ENCODE results near the gene TSGA10. TPM values are rescaled to one million over a fixed set of nuclear protein-coding genes. Genes with fewer than 3 reads are reported as not detected.
"Not testable (repeated sequence)": the region's sequence is repeated elsewhere in the genome, so short reads cannot be mapped to it uniquely, and the experiment has no call there.

The TSGA10 gene
- total RNA-seq, 2 donors from 2014 or later: 2.3 TPM

DNA sequence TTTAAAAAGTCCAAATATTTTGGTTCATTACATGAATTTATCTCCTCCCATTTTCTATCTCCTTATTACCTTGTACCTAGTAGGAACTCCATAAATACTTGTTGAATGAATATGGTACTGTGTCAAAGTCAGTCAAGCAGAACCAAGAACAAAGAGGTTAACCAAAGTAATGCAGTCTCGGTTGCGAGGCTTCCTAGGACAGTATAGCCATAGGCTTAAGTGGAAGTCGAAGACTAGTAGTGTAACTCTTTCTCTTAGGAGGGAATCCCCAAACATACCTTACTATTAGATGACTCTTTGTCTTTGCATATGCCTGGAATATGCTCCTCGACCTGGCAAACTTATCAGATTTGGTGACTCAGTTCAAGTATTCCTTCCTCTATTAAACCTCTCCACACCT, 4.9 kb upstream of the TSGA10 start:
- DNase-seq (ENCODE audit: low spot score): no peak
- intact Hi-C loops (cut with DNase I): no loop called here

DNA sequence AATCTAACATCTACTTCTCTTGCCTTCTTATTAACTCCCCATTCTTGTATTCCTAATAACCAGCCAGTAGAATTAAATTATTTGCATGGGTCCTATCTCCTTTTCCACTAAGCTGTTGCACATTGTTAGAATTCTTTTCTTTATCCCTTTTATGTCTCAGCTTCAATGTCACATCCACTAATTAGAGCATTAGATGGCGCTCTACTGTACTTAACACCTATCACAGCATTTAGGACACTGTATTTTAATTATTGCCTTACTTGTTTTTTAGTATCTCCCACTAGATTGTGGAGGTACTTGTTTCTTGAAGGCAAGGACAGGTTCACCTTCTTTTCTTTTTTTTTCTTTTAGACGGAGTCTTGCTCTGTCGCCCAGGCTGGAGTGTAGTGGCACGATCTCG, 3.9 kb upstream of the TSGA10 start:
- intact Hi-C loops (cut with DNase I): no loop called here

DNA sequence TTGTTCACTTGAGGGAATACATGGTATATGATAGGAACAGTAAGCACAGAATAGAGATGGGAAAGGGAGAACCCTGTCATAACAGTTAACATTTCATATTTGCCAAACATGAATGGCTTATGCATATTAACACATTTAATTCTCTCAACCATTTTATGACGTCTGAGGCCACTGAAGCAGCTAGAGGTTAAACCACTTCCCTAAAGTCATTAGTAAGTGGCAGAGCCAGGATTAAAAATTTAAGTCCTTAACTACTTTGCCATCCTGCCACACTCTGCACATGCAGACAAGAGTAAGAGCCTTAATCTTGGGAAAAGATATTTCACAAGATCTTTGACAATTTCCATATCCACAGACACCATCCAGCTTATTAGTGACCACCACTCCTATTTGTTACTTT, 2.1 kb upstream of the TSGA10 start:
- intact Hi-C loops (cut with DNase I): no loop called here
- DNase-seq (ENCODE audit: low spot score): no peak

More for the DNA sequence above, 3.9 kb upstream of the TSGA10 start:
- DNase-seq (ENCODE audit: low spot score): no peak

DNA sequence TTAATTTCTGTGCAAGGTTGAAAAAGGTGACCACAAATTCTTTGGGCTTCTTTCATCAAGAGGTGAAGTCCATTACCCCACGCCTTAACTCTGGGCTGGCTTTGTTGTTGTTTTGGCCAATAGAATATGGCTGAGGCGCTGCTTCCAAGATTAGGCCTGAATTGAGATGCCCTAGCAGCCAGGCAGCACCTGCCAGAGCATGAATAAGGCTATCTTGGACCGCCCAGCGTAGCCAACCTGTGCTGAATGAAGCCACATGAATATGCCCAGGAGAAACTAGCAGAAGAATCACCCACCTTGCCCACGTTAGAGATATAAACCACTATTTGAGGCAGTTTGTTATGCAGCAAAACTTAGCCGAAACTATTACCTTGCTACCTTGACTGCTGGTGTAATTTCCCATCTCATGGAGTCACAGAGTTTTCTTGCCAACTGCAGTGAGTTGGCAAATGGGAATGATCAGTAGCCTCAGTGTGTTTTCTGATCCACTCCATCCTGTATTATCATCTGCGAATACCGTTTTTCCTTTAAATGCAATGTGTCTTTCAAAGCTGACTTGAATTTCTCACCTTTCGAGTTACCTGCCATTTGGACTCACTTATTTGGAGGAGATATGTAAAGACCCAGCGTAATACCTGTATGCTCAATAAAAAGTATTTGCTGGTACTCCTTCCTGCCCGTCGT, 679 bp downstream of the TSGA10 start:
- DNase-seq (ENCODE audit: low spot score): no peak
- intact Hi-C loops (cut with DNase I): loop anchor here in 1 of 2 donors (2.0 kb wide), 1 partner anchor 175 kb away; no protein-coding TSS in a partner anchor

DNA sequence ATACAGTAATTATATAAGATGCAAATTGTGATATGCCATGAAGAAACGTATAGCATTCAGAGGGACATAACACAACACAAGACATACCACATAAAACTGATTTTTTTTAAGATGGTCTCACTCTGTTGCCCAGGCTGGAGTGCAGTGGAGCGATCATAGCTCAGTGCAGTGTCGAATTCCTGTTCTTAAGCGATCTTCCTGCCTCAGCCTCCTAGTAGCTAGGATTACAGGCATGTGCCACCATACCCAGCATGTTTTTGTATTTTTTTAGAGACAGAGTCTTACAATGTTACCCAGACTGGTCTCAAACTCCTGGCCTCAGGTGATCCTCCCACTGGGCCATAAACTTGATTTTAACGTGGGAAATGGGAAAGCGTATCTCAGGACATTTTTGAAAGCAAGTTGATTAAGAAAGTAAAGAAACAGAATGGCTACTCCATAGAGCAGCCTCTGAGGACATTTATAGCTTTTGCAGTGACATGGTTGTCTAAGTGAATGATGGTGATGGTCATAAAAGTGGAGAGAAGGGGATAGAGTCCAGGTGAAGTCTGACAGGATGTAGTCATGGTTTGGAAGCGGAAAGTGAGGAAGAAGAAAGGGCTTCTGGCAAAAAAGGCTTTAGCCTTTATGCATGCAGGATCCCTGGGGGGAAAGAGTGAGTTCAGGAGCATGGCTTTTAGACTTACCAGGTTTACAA, 2.4 kb downstream of the TSGA10 start:
- no peak for DNase-seq (ENCODE audit: low spot score)
- intact Hi-C loops (cut with DNase I): loop anchor here in 1 of 2 donors (2.0 kb wide), 1 partner anchor 176 kb away; no protein-coding TSS in a partner anchor

DNA sequence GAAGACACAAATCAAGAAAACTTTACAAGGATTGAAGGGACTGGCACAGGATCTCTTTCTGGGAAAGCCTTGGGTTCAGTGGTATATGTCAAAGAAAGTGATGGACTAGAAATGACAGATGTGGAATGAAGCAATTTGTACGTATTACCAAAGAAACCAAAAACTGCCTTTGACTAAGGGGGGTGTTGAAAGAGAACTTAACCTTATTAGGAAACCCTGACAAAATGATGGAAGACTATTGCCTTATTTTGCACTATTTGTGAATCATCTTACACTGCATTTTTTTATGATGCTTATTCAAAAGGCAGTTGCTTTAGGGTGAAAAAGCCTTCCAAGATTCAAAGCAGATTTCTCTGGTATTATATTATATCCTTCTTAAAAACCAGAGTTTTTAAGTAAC, 4.0 kb downstream of the TSGA10 start:
- intact Hi-C loops (cut with DNase I): no loop called here
- no peak for DNase-seq (ENCODE audit: low spot score)

DNA sequence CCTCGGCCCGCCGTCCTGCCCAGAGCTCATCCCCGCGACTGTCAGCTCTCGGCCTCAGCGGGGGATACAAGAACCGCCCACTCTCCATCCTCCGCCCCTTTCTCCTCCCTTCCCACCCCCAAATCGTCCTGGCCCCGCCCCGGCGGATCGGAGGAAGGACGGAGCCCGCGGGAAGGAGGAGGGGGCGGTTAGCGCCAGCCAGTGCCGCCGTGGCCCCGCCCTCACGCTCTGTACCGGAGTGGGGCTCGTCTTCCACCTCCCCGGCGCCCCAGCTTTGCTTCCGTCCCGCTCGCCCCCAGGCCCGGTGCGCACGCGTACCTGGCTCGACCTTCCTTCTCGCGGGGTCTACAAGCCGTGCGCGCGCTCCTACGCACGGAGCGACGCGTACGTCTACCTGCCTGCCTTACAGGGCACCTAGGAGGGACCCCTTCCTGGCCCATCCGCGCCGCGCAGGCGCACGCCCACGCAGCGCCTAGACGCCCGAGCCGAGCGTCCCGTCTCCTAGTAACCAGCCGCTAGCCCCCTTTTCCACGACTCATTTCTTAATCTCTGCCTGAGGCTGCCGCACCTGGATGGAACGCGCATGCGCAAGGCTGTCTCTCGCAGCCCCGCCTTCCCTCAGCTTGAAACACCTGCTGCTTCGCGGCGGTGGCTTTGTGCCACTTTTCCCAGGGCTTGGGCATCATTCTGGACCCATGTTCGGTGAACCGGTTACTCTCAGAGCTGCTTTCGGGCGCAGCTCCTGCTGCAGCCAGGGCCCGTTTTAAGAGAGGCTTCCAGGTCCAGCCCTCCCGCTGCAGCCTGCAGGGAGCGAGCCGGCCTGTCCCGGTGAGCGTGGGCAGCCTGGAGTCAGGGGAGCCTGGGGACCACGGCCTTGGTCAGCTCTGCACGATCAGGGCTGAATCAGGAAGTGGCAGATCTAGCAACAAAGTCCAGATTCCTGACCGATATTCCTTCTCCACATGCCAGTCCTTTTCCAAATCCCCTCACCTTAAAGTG, 13.3 kb downstream of the TSGA10 start, which contains the start of gene C2orf15:
Gene C2orf15, plus strand, starts transcription at position 598 of the 999 bp plus-strand sequence. CDS start 8,852 bp downstream, outside the sequence.
- DNase-seq (ENCODE audit: low spot score): peak; percentile 96
- intact Hi-C loops (cut with DNase I): no loop called here

DNA sequence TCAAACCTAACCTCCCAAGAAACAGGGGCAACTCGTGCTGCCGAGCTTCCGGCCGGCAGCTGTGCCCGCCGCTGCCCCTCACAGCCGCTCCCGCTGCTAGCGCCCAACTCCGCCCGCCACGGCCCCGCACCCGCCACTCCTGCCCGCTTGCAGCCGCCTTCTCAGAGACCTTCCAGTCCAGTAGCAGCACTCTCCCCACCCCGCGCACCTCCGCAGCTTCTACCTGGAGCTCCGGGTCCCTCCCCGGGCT, 14.0 kb downstream of the TSGA10 start:
- intact Hi-C loops (cut with DNase I): no loop called here
- no peak for DNase-seq (ENCODE audit: low spot score)

DNA sequence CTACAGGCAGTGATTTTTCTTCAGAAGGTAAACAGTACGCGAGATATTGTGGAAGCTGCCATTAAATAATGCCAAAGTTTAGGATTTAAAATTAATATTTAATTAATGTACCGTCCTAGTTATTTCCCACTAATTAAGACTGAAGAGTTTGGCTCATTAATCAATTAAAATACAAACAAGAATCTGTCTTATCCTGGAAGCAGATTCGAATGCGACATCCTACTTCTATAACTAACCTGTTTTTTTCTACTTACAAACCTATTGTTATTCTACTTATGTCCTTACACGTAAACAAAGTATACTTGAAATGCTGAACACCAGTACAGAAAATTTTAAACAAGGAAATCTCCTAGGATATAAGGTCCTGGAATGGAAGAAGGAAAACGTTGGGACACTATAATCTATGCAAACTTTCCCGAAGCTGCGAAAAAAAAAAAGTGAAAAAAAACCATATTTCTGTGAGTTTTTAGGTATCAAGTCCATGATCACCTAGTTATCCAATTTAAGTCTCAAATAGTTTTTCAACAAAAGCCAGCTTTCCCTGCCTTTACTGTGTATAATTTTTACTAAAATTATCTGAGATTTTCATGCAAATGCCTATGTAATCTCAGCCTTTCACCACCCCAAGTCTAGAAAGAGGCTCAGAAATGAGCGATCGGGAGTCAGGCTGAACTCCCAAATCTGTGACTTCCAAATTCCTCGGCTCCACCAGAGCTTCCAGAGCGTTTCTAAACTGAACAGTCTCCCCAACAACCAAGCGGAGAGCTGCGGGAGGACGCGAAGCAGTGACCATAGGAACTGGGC, 14.5 kb downstream of the TSGA10 start:
- no peak for DNase-seq (ENCODE audit: low spot score)
- intact Hi-C loops (cut with DNase I): no loop called here

DNA sequence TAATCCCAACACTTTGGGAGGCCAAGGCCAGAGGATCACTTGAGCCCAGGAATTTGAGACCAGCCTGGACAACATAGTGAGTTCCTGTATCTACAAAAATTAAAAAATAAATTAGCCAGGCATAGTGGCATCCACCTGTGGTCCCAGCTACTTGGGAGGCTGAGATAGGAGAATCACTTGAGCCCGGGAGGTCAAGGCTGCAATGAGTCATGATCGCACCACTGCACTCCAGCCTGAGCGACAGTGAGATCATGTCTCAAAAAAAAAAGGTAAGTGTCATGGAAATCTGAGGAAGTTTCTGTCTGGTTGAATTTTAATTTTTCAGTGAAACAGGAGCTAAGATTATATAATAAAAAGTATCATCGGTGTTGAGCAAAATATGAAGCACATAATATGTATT, 15.7 kb downstream of the TSGA10 start:
- intact Hi-C loops (cut with DNase I): no loop called here
- no peak for DNase-seq (ENCODE audit: low spot score)

DNA sequence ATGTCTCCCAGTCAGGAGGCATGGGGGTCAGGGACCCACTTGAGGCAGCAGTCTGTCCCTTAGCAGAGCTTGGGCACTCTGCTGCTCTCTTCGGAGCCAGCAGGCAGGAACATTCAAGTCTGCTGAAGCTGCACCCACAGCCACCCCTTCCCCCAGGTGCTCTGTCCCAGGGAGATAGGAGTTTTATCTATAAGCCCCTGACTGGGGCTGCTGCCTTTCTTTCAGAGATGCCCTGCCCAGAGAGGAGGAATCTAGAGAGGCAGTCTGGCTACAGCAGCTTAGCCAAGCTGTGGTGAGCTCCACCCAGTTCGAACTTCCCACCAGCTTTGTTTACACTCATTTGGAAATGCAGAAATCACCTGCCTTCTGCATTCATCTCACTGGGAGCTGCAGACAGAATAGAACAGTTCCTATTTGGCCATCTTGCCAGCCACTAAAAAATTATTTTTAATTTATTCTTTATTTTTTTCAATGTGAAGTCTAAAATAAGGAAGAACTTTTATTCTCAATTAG, 19.6 kb downstream of the TSGA10 start:
- intact Hi-C loops (cut with DNase I); DNase-seq (ENCODE audit: low spot score): not testable (repeated sequence)

DNA sequence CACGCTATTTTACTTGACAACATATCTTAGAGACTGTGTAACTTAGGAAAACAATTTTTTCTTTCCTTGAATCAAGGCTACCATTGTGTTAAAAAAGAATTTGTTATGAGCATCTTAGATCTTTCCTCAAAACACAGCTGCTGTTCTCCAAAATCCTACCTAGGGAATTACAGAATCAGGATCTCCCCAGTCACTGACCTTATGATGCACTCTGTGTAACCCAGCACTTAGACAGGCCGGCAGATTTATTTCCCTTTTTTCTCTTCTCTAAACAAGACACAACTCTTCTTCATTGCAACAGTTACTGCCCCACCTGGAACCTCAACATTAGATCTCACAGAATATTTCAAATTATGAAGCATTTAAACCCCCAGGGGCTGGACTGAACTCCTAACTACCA, 26.8 kb downstream of the TSGA10 start:
- DNase-seq (ENCODE audit: low spot score): no peak
- intact Hi-C loops (cut with DNase I): no loop called here

DNA sequence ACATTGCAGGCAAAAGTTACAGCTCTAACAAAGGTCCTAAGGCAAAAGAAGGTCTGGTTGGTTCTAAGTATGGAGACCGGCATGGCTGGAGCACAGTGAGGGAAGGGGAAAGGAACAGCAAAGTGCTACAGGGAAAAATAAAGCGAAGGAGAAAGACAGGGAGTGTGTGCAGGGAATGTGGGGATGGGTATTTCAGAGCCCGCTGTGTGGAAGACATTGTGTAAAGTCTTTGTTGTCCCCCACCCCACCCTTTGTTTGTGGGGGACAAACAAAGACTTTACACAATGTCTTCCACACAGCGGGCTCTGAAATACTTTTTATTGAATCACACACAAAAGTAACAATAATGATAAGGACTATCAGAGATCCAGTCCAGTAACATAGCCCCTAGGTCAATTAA, 42.1 kb downstream of the TSGA10 start:
- intact Hi-C loops (cut with DNase I): no loop called here
- DNase-seq (ENCODE audit: low spot score): no peak

DNA sequence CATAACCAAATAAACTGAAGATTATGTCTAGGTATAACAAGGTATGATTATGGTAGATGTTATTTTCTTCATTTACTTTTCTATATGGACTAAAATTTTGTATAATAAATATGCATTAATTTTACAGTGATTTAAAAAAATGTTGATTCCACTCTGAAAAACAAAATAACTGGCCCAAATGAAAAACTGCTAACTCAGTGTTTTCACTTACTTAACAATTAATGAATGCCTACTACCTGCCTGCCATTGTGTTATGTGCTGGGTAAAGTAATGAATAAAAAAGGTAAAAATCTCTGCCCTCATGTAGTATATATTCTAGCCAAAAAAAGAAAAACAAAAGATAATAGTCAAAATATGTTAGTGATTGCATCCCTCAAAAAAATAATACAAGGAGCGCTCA, 42.8 kb downstream of the TSGA10 start:
- intact Hi-C loops (cut with DNase I): no loop called here

DNA sequence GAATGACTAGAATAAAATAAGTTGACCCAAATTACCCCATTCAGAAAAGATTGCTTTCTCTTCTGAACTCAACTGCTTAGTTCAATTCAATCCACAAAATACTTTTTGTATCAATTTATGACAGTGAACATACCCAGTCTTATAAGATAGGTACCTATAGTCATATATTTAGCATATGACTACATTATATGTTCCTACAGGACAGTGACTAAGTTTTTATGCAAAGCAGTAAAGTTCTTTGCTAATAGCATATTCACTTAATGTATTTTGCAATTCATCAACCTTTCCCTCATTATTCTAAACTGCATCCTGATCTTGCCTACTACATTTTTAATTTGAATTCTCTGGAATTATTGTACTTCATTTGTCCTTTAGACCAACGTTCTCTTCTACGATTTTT, 43.5 kb downstream of the TSGA10 start:
- no peak for DNase-seq (ENCODE audit: low spot score)
- intact Hi-C loops (cut with DNase I): no loop called here

More for the DNA sequence above, 42.8 kb downstream of the TSGA10 start:
- no peak for DNase-seq (ENCODE audit: low spot score)

DNA sequence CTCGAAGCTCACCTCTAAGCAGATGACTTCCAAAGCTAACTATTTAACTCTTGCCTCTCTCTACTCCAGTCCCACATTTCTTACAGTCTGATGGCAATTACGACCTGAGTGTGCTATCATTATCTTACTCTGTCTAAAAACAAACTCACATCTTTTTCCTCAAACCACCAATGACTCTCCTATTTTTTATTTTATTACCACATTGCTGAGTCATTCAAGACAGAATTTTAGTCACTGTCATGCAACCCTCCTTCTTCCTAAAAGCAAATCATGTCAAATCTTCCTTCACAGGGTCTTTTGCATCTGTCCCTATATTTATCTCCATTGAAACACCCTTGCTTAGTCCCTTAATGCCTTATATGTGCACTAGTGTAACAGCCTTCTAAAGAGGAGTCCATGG, 47.8 kb downstream of the TSGA10 start:
- intact Hi-C loops (cut with DNase I): no loop called here
- DNase-seq (ENCODE audit: low spot score): no peak

DNA sequence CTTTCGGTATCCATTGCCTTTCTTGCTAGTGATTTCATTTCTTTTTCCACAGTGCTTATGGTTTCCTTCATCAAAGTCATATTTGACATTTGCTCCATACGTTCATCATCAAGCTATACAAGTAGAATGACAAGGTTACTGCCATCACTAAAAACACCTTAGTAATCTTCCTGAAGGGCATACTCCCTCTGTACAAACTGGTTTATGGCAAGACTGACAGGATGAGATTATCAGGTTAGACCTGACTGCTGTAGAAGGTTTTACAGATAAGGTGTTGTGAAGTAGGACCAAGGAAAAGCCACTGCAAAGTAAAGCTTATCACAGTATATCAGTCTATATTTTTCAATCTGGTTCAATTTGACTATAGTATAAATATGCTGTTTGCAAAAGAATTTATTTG, 50.7 kb downstream of the TSGA10 start:
- intact Hi-C loops (cut with DNase I): no loop called here
- no peak for DNase-seq (ENCODE audit: low spot score)

DNA sequence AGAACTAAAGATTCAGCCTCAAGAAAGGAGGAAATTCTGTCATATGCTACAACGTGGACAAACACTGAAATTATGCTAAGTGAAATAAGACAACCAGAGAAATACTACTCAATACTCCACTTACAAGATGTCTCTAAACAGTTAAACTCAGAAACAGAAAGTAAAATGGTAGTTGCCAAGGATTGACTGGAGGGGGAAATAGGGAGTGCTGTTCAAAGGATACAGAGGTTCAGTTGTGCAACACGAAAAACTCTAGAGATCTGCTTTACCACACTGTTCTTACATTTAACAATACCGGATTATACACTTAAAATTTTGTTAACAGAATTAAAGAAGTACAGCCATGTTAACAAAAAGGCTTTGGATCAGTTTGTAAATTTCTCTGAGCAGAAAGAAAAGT, 53.0 kb downstream of the TSGA10 start:
- no peak for DNase-seq (ENCODE audit: low spot score)
- intact Hi-C loops (cut with DNase I): no loop called here

DNA sequence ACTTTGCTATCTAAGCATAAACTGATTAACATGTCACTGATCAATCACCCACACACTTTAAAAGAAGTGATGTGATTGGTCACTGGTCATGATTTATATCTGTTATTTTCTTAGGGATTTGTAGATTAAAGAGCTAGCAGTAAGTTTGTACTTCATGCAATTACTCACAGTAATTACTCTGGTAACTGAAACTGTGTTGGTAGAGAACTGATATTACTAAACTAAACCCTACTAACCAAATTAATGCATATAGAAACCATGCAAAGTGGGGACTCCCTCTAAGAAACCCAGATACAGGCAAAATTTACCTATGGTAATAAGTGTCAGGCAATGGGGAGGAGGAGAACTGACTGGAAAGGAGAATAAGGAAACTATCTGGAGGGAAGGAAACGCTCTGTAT, 58.0 kb downstream of the TSGA10 start:
- intact Hi-C loops (cut with DNase I): no loop called here
- no peak for DNase-seq (ENCODE audit: low spot score)
